Esophagus muscularis mucosa (tissue), 4 donors: Measurements from ENCODE around the gene RALGPS2. TPM values are rescaled to one million over a fixed set of nuclear protein-coding genes. Genes with fewer than 3 reads are reported as not detected.
"Not testable (repeated sequence)": the region's sequence is repeated elsewhere in the genome, so short reads cannot be mapped to it uniquely, and the experiment has no call there.

Source experiments
- DNase-seq: peaks from one replicate; pipeline ENCODE4 v3.0.0-alpha.2; 2017; ENCODE audit errors: extremely low spot score
- H3K27ac ChIP-seq, 4 donors: fragments of 200-600 bp; sonication (generic); replicated peaks in 1 of 4; 1 replicate in 3 of 4; 2 replicates in 1 of 4; pipeline ENCODE4 v1.5.1; 2016 to 2019; ENCODE audit warnings: mild to moderate bottlenecking in 1 of 4
- H3K27me3 ChIP-seq, 4 donors: fragments of 200-600 bp; sonication (generic); one replicate each; pipeline versions ENCODE4 v1.5.1 to v1.6.0; 2016 to 2019
- H3K36me3 ChIP-seq, 4 donors: fragments of 200-600 bp; sonication (generic); one replicate each; pipeline ENCODE4 v1.5.1; 2016 to 2019
- H3K4me1 ChIP-seq, 4 donors: fragments of 200-600 bp; sonication (generic); one replicate each; pipeline ENCODE4 v1.5.1; 2016 to 2019
- H3K4me3 ChIP-seq, 4 donors: fragments of 200-600 bp; sonication (generic); 1 replicate in 2 of 4; 2 replicates in 2 of 4; pipeline ENCODE4 v1.5.1; 2016 to 2019; ENCODE audit warnings: mild to moderate bottlenecking in 4 of 4, moderate library complexity in 1 of 4
- H3K9me3 ChIP-seq, 4 donors: fragments of 200-600 bp; sonication (generic); 1 replicate in 3 of 4; 2 replicates in 1 of 4; pipeline ENCODE4 v1.5.1; 2016 to 2019
- EP300 ChIP-seq: sonication (generic); formaldehyde crosslinking; IDR thresholded peaks from one replicate; pipeline ENCODE4 v1.6.1; 2017; ENCODE audit warnings: antibody characterized with exemption
- POLR2A ChIP-seq: fragments of 450-650 bp; IDR thresholded peaks from one replicate; pipeline ENCODE4 v1.6.1; 2017; ENCODE audit warnings: antibody characterized with exemption, moderate library complexity, mild to moderate bottlenecking, low read depth
- POLR2AphosphoS5 ChIP-seq, 2 donors: sonication (generic); formaldehyde crosslinking; IDR thresholded peaks; one replicate each; pipeline ENCODE4 v1.6.1; 2017; ENCODE audit warnings: antibody characterized with exemption in 2 of 2
- WGBS: methylation state at CpG from one replicate; pipeline ENCODE4 v1.1.5; 2018; 5-methylcytosine and 5-hydroxymethylcytosine counted together
- intact Hi-C: fragments of 100-400 bp; cut with DNase I; formaldehyde crosslinking; loops from one replicate; pipeline ENCODE4 v1.15.1; 2023
- total RNA-seq, 4 donors: library from RNA; depleted of rRNA; stranded (reverse); fragments of >200 nt; gene quantifications; one replicate each; pipeline versions ENCODE4 v1.1.0 to v1.2.1, GENCODE V29; 2016
- TF ChIP-seq, protein P1 (sequence below), 3 experiments: fragments of 200-600 bp in 2 of 3; fragments of 450-650 bp in 1 of 3; sonication (generic) in 2 of 3; IDR thresholded peaks; one replicate each; pipeline ENCODE4 v1.5.1; 2017 to 2019; ENCODE audit warnings: antibody characterized with exemption in 3 of 3, mild to moderate bottlenecking in 2 of 3, moderate library complexity in 1 of 3

RALGPS2 gene
- total RNA-seq, 4 donors from 2014 or later = 9.3 to 22.8 (median 17.3) TPM

DNA sequence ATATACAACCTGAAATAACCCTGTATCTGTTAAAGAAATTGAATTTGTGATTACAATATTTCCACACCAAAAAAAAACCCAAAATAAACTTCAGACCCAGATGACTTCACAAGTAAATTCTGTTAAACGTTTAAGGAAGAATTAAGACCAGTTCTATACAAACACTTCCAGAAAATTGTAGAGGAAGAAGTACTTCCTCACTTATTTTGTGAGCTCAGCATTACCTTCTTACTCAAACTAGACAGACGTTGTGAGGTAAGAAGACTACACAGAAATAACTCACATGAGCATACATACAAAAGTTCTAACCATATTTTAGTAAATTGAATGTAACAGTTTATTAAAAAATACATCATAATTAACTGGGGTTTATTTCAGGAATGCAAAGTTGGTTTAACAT is 18.8 kb downstream of the RALGPS2 start:
- peaks cover 0 to 4% (median 1%) of the 10 kb centered on the region in 4 donors for H3K36me3 ChIP-seq
- peaks cover 0 to 7% (median 2%) of the 10 kb centered on the region in 4 donors for H3K4me1 ChIP-seq
- no peak for DNase-seq
- no peak overlapping the region for H3K4me3 ChIP-seq
- WGBS = 81% methylated on average over 2 of the region's 2 CpGs
- intact Hi-C loops = no loop called here
- H3K27me3 ChIP-seq = no peaks in the 10 kb centered on the region
- peaks cover 0 to 4% (median 0%) of the 10 kb centered on the region in 4 donors for H3K9me3 ChIP-seq
- TF ChIP-seq POLR2A = no peak
- TF ChIP-seq, protein P1, sequence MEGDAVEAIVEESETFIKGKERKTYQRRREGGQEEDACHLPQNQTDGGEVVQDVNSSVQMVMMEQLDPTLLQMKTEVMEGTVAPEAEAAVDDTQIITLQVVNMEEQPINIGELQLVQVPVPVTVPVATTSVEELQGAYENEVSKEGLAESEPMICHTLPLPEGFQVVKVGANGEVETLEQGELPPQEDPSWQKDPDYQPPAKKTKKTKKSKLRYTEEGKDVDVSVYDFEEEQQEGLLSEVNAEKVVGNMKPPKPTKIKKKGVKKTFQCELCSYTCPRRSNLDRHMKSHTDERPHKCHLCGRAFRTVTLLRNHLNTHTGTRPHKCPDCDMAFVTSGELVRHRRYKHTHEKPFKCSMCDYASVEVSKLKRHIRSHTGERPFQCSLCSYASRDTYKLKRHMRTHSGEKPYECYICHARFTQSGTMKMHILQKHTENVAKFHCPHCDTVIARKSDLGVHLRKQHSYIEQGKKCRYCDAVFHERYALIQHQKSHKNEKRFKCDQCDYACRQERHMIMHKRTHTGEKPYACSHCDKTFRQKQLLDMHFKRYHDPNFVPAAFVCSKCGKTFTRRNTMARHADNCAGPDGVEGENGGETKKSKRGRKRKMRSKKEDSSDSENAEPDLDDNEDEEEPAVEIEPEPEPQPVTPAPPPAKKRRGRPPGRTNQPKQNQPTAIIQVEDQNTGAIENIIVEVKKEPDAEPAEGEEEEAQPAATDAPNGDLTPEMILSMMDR (IDR thresholded peaks at IDR 0.05) = no peak
- no peak for TF ChIP-seq EP300
- no peak for TF ChIP-seq POLR2AphosphoS5 (IDR thresholded peaks at IDR 0.05)
- no peak overlapping the region for H3K27ac ChIP-seq

DNA sequence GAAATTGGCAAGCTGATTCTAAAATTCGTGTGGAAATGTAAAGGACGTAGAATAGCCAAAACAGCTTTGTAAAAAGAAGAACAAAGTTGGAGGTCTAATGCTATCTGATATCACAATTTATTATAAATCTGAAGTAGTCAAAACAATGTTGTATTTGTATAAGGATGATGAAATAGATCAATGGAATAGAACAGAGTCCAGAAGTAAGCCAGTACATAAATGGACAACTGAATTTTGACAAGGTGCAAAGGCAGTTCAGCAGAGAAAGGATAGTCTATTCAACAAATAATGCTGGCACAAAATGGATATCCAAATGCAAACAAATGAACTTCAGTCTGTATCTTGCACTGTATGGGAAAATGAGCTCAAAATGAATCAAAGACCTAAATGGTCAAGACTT is 20.2 kb downstream of the RALGPS2 start:
- no peak for TF ChIP-seq POLR2AphosphoS5 (IDR thresholded peaks at IDR 0.05)
- no peak for TF ChIP-seq POLR2A
- TF ChIP-seq, protein P1 (IDR thresholded peaks at IDR 0.05) = no peak
- no peak for TF ChIP-seq EP300
- Histone ChIP-seq H3K27me3 (no peaks in the 10 kb centered on the region), H3K4me3 (no peak overlapping the region), H3K9me3 (peaks cover 0 to 4% (median 0%) of the 10 kb centered on the region in 4 donors), H3K4me1 (peaks cover 0 to under 1% (median 0%) of the 10 kb centered on the region in 4 donors), H3K27ac (no peak overlapping the region), H3K36me3 (peaks cover 0 to 4% (median 1%) of the 10 kb centered on the region in 4 donors)
- intact Hi-C loops = no loop called here
- DNase-seq = no peak
- 89% methylated on average over 2 of the region's 2 CpGs for WGBS

DNA sequence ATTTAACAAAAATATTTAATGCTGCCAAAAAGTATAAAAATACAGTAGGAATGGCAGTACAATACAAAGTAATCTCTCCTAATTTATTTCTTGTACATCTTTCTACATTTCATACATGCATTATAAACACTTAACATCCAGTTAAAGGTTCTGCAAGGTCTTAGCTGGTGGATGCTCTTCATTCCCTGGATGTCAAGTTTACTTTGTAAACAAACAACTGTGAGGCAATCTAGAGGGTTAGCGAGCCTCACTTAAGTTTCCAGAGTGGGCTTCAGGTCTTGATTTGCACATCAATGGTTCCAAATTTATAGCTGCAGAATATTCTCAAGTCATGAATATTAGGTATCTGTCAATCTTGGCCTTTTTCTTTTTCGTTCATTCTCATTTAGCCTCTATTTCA is 21.3 kb downstream of the RALGPS2 start:
- H3K27ac ChIP-seq = no peak overlapping the region
- intact Hi-C loops = no loop called here
- 96% methylated on average over 2 of the region's 2 CpGs for WGBS
- H3K9me3 ChIP-seq = peaks cover 0 to 4% (median 0%) of the 10 kb centered on the region in 4 donors
- peaks cover 0 to 4% (median 1%) of the 10 kb centered on the region in 4 donors for H3K36me3 ChIP-seq
- H3K4me1 ChIP-seq = no peaks in the 10 kb centered on the region
- no peak overlapping the region for H3K4me3 ChIP-seq
- no peak for TF ChIP-seq POLR2AphosphoS5 (IDR thresholded peaks at IDR 0.05)
- TF ChIP-seq, protein P1 (IDR thresholded peaks at IDR 0.05) = no peak
- TF ChIP-seq EP300 = no peak
- TF ChIP-seq POLR2A = no peak
- H3K27me3 ChIP-seq = no peaks in the 10 kb centered on the region
- DNase-seq = no peak

DNA sequence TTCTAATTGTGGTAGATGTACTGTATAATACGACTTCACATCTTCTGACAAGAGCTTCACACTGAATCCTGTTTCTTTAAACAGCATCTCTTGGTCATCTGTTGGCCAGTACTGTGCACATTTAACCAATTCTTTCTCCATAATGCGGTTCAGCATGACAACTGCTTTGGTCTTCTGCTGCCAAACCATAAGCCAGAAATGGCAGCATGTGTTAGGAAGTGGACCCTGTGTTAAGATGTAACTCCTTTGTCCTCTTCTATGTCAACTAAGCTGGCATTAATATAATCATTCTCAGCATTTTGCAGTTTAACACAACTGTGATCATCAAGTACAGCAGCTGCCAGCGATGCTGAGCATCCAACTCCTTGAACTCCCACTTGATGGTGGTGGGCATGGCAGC is 22.3 kb downstream of the RALGPS2 start:
- WGBS = 92% methylated on average over 3 of the region's 3 CpGs
- intact Hi-C loops = not testable (repeated sequence)

DNA sequence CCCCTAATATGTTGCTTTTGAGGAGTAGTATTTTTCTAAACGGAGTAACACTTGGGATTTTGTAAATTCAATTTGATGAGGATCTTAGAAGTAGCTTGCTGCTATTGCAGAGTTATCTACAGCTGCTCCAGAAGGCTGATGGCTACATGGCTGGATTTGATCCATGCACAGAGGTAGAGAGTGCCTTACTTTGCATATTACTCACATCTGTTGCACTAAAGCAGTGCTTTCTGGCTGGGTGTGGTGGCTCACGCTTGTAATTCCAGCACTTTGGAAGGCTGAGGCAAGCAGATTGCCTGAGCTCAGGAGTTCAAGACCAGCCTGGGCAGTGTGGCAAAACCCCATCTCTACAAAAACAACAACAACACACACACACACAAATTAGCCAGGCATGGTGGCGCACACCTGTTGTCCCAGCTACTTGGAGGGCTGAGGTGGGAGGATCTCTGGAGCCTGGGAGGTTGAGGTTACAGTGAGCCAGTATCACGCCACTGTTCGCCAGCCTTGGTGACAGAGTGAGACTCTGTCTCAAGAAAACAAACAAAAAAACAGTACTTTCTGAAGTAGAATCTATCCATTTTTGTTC is 24.6 kb downstream of the RALGPS2 start:
- Histone ChIP-seq H3K36me3 (no peaks in the 10 kb centered on the region), H3K4me3 (no peak overlapping the region), H3K9me3 (no peaks in the 10 kb centered on the region), H3K27ac (no peak overlapping the region), H3K4me1 (peaks cover 0 to 8% (median 4%) of the 10 kb centered on the region in 4 donors), H3K27me3 (no peaks in the 10 kb centered on the region)
- DNase-seq = no peak
- intact Hi-C loops = no loop called here
- 94% methylated on average over 5 of the region's 5 CpGs for WGBS
- TF ChIP-seq POLR2AphosphoS5 (IDR thresholded peaks at IDR 0.05) (no peak), POLR2A (no peak), EP300 (no peak)
- TF ChIP-seq, protein P1 (IDR thresholded peaks at IDR 0.05) = no peak

More for the DNA sequence above, 22.3 kb downstream of the RALGPS2 start:
- not testable (repeated sequence) for H3K27me3 ChIP-seq, DNase-seq, H3K36me3 ChIP-seq, H3K4me3 ChIP-seq, H3K9me3 ChIP-seq, H3K27ac ChIP-seq, H3K4me1 ChIP-seq
